WERI-Rb-1 (cell line): ENCODE data around the gene PROB1.

Experiments
- DNase-seq: peaks from one replicate; pipeline ENCODE4 v3.0.0-alpha.2; 2020
- H3K27ac ChIP-seq: fragments of 250-450 bp; sonication (Bioruptor Pico); 2 replicates; pipeline ENCODE4 v1.5.1; 2020; ENCODE audit warnings: mild to moderate bottlenecking, moderate library complexity
- H3K27me3 ChIP-seq: fragments of 250-450 bp; sonication (Bioruptor Pico); 2 replicates; pipeline ENCODE4 v1.5.1; 2021; ENCODE audit warnings: mild to moderate bottlenecking, low read depth, moderate library complexity; ENCODE audit not compliant: insufficient read depth, severe bottlenecking
- H3K36me3 ChIP-seq: fragments of 250-450 bp; sonication (Bioruptor Pico); 2 replicates; pipeline ENCODE4 v1.5.1; 2020; ENCODE audit warnings: mild to moderate bottlenecking, moderate library complexity
- H3K4me3 ChIP-seq: 2 replicates; pipeline ENCODE4 v1.5.1; 2011; ENCODE audit warnings: low read depth, mild to moderate bottlenecking, control low read depth, low read length
- H3K9me3 ChIP-seq: fragments of 250-450 bp; sonication (Bioruptor Pico); 2 replicates; pipeline ENCODE4 v1.5.1; 2021; ENCODE audit warnings: mild to moderate bottlenecking, moderate library complexity; ENCODE audit not compliant: severe bottlenecking
- TF ChIP-seq, protein P1 (sequence below): IDR thresholded peaks from 2 replicates; pipeline ENCODE4 v1.5.1; 2011; ENCODE audit warnings: low read depth, mild to moderate bottlenecking, control low read depth, inconsistent platforms, low read length

The PROB1 gene

DNA sequence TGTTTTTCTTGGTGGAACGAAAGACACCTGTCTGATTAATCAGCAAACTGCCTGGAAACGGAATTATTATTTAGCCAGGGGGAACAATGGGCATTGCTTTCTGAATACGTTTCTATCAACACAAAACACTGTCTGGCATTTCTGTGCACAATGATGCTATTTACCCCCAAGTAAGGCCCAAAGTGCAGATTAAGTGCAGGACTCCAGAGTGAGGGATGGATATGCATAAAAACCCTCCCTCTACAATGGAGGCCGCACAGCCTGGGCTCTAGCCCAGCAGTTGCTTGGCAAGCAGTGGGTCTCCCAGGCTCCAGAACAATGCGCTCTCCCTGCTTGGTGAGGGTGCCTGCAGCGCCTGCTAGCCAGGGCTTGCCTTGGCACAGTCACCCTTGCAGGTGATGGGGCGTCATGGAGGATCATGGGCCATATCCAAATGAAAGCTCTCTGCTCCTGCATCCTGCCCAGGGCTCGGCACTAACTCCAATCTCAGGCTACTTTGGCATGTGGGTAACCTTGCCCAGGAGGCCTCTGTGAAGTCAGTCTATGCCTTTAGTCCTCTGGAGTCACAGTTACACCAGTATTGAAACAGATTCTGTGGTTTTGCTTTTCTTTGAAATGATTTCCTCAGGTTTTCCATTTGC is 20.4 kb upstream of the PROB1 start:
- TF ChIP-seq, protein P1, sequence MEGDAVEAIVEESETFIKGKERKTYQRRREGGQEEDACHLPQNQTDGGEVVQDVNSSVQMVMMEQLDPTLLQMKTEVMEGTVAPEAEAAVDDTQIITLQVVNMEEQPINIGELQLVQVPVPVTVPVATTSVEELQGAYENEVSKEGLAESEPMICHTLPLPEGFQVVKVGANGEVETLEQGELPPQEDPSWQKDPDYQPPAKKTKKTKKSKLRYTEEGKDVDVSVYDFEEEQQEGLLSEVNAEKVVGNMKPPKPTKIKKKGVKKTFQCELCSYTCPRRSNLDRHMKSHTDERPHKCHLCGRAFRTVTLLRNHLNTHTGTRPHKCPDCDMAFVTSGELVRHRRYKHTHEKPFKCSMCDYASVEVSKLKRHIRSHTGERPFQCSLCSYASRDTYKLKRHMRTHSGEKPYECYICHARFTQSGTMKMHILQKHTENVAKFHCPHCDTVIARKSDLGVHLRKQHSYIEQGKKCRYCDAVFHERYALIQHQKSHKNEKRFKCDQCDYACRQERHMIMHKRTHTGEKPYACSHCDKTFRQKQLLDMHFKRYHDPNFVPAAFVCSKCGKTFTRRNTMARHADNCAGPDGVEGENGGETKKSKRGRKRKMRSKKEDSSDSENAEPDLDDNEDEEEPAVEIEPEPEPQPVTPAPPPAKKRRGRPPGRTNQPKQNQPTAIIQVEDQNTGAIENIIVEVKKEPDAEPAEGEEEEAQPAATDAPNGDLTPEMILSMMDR: no peak
- no peaks in the 10 kb centered on the region for H3K9me3 ChIP-seq
- H3K27me3 ChIP-seq: no peaks in the 10 kb centered on the region
- no peak overlapping the region for H3K4me3 ChIP-seq
- H3K27ac ChIP-seq: no peak overlapping the region
- H3K36me3 ChIP-seq: peaks cover 19% of the 10 kb centered on the region
- no peak for DNase-seq

DNA sequence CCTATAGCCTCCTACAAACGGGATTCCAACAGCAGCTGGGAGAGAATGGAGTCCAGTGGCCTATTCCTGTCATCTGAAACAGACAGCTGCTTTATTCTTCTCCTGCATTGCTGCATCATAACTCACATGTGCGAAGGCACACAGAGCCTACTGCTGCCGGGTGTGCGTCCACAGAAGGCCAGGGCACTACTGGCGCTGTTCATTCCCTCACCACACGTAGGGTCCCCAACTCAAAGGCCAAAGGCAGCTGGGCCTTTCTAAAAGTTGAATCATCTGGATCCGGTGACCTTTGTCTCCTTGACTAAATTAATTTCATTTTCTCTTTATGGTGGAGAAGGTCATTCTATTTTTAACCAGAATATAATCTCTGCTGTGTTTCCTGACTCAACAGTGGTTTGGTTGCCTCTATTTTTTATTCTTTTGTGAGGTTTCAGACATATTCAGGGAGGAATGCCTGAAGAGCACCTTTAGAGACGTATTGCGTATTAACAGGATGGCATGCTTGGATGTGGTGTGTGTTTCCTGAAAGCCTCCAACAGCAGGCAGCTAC is 19.8 kb upstream of the PROB1 start:
- H3K36me3 ChIP-seq: peaks cover 15% of the 10 kb centered on the region
- H3K27me3 ChIP-seq: no peaks in the 10 kb centered on the region
- no peaks in the 10 kb centered on the region for H3K9me3 ChIP-seq
- DNase-seq: no peak
- H3K27ac ChIP-seq: no peak overlapping the region
- TF ChIP-seq, protein P1: no peak
- no peak overlapping the region for H3K4me3 ChIP-seq

DNA sequence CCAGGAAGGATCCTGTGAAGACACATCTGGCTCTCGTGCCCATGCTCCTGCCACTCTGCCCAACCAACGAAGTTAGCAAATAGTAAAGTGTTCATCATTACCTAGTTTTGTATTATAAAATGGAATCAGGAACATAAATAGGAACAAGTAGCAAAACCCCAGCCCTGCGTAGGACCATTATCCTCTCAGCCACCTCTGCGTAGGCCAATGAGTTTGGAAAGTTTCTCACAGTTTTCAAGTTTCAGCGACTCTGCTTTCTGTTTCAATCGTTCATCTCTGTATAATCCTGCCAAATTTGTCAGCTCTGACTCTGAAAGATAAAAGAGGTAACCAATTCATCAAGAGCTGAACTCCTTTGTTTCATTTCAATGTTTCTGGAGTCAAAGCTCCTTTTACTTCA is 19.1 kb upstream of the PROB1 start:
- no peak for DNase-seq
- TF ChIP-seq, protein P1: no peak
- H3K27ac ChIP-seq: no peak overlapping the region

DNA sequence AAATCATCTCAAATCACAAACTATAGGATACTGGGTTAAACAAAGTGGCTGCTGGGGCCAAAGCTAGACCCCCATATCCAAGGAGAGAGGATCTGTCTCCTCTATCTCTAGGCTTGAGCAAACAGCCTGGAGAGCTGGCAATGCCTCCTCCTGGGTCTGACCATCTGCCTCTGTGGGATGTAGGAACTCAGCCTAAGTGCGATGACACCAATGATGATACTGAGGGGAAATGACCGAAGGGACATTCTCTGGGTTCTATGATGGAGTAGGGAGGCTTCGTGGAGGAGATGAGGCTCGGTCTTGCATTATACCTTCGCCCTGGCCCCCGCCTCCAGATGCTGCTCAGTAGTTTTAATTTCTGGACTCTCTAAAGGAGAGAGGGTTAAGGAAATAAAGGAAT is 18.2 kb upstream of the PROB1 start:
- Histone ChIP-seq H3K27ac (no peak overlapping the region), H3K27me3 (no peaks in the 10 kb centered on the region), H3K4me3 (no peak overlapping the region), H3K36me3 (peaks cover 8% of the 10 kb centered on the region), H3K9me3 (no peaks in the 10 kb centered on the region)
- DNase-seq: no peak
- TF ChIP-seq, protein P1: no peak

More for the DNA sequence above, 19.1 kb upstream of the PROB1 start:
- Histone ChIP-seq H3K27me3 (no peaks in the 10 kb centered on the region), H3K4me3 (no peak overlapping the region), H3K36me3 (peaks cover 12% of the 10 kb centered on the region), H3K9me3 (no peaks in the 10 kb centered on the region)

DNA sequence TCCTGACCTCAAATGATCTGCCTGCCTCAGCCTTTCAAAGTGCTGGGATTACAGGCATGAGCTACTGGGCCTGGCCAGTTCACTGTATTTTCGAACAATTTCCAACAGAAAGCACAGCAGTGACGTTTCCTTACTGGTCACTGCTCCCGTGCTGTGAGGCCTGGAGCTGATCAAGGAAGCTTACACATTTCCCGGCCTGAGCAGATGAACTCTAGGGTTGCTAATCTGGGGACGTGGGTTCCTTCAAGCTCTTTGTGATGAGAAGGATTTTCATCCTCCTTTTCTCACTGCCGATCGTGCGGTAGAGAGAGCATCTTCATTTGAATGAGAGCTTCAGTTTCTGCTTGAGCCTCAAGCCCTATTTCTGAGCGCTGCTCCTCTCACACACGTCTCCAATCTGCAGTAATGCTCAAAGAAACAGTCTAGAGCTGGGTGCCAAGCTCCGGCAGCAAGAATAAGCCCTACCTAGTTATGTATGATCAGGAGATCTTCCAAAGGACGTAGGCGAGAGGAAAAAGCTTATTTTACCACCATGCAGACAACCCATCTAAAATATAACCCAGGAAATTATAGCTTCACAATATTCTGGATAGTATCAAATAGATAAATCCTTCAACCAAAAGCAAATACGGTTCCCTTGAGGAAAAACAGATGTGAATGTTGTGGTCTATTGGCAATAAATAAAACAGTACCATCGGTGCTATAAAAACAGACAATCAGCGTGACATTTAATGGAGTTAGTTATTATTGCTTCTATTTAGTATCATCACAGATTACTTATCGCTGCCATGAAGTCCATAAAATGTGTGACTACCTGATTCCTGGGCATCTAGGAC is 16.3 kb upstream of the PROB1 start:
- Histone ChIP-seq H3K27me3 (no peaks in the 10 kb centered on the region), H3K9me3 (no peaks in the 10 kb centered on the region), H3K4me3 (no peak overlapping the region), H3K36me3 (no peaks in the 10 kb centered on the region), H3K27ac (peak overlapping the region; percentile 58)
- DNase-seq: peak; percentile 53
- TF ChIP-seq, protein P1: no peak
